HG03097 (cell line): ENCODE data around the gene SARS1.

Source experiments
- ATAC-seq: cut with Tn5 transposase; IDR thresholded peaks from one replicate; pipeline ENCODE4 v1.9.1; 2021; ENCODE audit not compliant: unreplicated experiment, low FRiP score

SARS1 gene

GRCh38 chr1:109259674-109260557 lies 46.2 kb downstream of the SARS1 start:
- ATAC-seq = no peak

GRCh38 chr1:109261006-109261405 lies 47.3 kb downstream of the SARS1 start:
- no peak for ATAC-seq

- no peak for ATAC-seq
Observed at GRCh38 chr1:109261578-109261977, 47.9 kb downstream of the SARS1 start.

GRCh38 chr1:109262231-109263055 lies 48.7 kb downstream of the SARS1 start:
- no peak for ATAC-seq

GRCh38 chr1:109263234-109263596 lies 49.5 kb downstream of the SARS1 start:
- no peak for ATAC-seq

GRCh38 chr1:109263597-109264378 lies 50.1 kb downstream of the SARS1 start:
- ATAC-seq = no peak

- no peak for ATAC-seq
Observed at GRCh38 chr1:109264379-109264755, 50.6 kb downstream of the SARS1 start.

GRCh38 chr1:109265016-109265415 lies 51.3 kb downstream of the SARS1 start:
- ATAC-seq = no peak

- no peak for ATAC-seq
Observed at GRCh38 chr1:109265741-109266330, 52.1 kb downstream of the SARS1 start.

- ATAC-seq = no peak
Observed at GRCh38 chr1:109266965-109267364, 53.2 kb downstream of the SARS1 start.

- no peak for ATAC-seq
Observed at GRCh38 chr1:109267743-109268300, 54.1 kb downstream of the SARS1 start.

GRCh38 chr1:109268431-109269211 lies 54.9 kb downstream of the SARS1 start:
- no peak for ATAC-seq

- ATAC-seq = no peak
Observed at GRCh38 chr1:109269212-109269980, 55.7 kb downstream of the SARS1 start.

- ATAC-seq = no peak
Observed at GRCh38 chr1:109269981-109270622, 56.4 kb downstream of the SARS1 start.

- ATAC-seq = no peak
Observed at GRCh38 chr1:109270623-109271317, 57.1 kb downstream of the SARS1 start.

- ATAC-seq = no peak
Observed at GRCh38 chr1:109271458-109271857, 57.7 kb downstream of the SARS1 start.

- no peak for ATAC-seq
Observed at GRCh38 chr1:109272021-109272799, 58.5 kb downstream of the SARS1 start.
